Colonic mucosa (tissue), 4 donors: ENCODE results near the gene SUMO3. TPM values are rescaled to one million over a fixed set of nuclear protein-coding genes. Genes with fewer than 3 reads are reported as not detected.

Experiments used
- DNase-seq: peaks from one replicate; pipeline ENCODE4 v3.0.0-alpha.2; 2020
- H3K27ac ChIP-seq: fragments of 200-600 bp; one replicate; pipeline ENCODE4 v1.8.0; 2021
- H3K27me3 ChIP-seq: fragments of 200-600 bp; one replicate; pipeline ENCODE4 v1.8.0; 2021
- H3K36me3 ChIP-seq: fragments of 200-600 bp; one replicate; pipeline ENCODE4 v1.8.0; 2021
- H3K4me1 ChIP-seq: fragments of 200-600 bp; one replicate; pipeline ENCODE4 v1.8.0; 2021; ENCODE audit warnings: mild to moderate bottlenecking
- H3K4me3 ChIP-seq: fragments of 200-600 bp; one replicate; pipeline ENCODE4 v1.8.0; 2021
- H3K9ac ChIP-seq, 2 donors: one replicate each; pipeline ENCODE4 v1.7.0; 2013; ENCODE audit warnings: control low read depth in 2 of 2, low read depth in 2 of 2, low read length in 2 of 2
- H3K9me3 ChIP-seq: fragments of 200-600 bp; one replicate; pipeline ENCODE4 v1.8.0; 2021
- intact Hi-C: fragments of 100-400 bp; cut with DNase I; formaldehyde crosslinking; loops from one replicate; pipeline ENCODE4 v1.14.1; 2022
- total RNA-seq, 2 donors: library from RNA; stranded (reverse); fragmentation: NEBNext Ultra II Directional in 1 of 2; extraction: Animal tissue kit (Norgen Biotek cat#: 25700) in 1 of 2; gene quantifications; one replicate each; pipeline ENCODE4 v1.2.1, GENCODE V29; 2021
- TF ChIP-seq, protein P1 (sequence below): fragments of 200-600 bp; IDR thresholded peaks from one replicate; pipeline ENCODE4 v1.8.0; 2022; ENCODE audit warnings: antibody characterized with exemption, mild to moderate bottlenecking
- donor health status: healthy.
- donor health status: DM: no; HTN: no; CAD: no.
- donor health status: DM: no; HTN: no; CAD: no.

SUMO3 gene
- total RNA-seq, 2 donors from 2014 or later, result 81.3 to 82.8 TPM

- H3K27ac ChIP-seq, result no peak overlapping the region
- peak overlapping the region; percentile 29 for H3K4me3 ChIP-seq
- no peaks in the 10 kb centered on the region for H3K27me3 ChIP-seq
- H3K36me3 ChIP-seq, result peaks cover 4% of the 10 kb centered on the region
- H3K9me3 ChIP-seq, result no peaks in the 10 kb centered on the region
- peak overlapping the region in 1 of 2 donors; percentile 55 for H3K9ac ChIP-seq
- intact Hi-C loops, result no loop called here
- peaks cover 38% of the 10 kb centered on the region for H3K4me1 ChIP-seq
- TF ChIP-seq, protein P1, sequence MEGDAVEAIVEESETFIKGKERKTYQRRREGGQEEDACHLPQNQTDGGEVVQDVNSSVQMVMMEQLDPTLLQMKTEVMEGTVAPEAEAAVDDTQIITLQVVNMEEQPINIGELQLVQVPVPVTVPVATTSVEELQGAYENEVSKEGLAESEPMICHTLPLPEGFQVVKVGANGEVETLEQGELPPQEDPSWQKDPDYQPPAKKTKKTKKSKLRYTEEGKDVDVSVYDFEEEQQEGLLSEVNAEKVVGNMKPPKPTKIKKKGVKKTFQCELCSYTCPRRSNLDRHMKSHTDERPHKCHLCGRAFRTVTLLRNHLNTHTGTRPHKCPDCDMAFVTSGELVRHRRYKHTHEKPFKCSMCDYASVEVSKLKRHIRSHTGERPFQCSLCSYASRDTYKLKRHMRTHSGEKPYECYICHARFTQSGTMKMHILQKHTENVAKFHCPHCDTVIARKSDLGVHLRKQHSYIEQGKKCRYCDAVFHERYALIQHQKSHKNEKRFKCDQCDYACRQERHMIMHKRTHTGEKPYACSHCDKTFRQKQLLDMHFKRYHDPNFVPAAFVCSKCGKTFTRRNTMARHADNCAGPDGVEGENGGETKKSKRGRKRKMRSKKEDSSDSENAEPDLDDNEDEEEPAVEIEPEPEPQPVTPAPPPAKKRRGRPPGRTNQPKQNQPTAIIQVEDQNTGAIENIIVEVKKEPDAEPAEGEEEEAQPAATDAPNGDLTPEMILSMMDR, result no peak
- no peak for DNase-seq
Measured at GRCh38 chr21:44846224-44846484, 28.3 kb upstream of the SUMO3 start.

DNA sequence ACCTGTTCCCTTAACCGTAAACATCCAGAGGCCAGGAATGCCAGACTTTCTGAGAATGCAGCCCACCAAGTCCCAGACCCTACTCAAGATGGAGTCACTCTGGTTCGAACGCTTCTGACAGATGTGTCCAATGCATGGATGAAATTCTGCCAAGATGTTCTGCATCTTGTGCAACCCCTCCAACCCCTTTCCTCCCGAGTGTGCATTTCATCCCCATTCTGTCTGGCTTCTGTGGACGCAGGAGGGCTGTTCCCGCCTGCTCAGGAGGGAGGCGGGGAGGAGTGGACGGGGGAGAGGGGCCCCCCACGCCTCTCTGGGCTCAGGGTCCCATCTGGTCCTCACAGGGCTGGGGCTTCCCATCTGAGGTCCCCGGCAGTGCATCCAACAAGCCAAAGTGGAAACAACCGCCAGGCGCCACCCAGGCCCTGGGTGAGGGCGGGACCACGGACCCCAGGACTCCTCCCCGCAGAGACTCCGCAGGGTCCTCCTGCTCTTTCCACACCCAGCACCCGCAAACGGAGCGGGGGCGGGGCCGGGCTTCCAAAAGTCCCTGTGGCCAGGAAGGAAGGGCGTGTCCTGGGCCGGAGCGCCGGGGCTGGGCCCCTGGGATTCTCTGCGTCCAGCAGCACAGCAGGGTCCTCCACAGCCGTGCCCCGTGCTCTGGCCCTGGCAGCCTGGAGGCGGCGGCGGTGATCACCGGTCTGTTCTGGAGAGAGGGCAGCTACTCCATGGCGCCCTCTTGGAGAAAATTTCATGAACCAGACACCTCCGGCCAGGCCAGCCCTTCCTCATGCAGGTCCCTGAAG lies 27.8 kb upstream of the SUMO3 start:
- Histone ChIP-seq H3K9ac (peak overlapping the region; percentile 48 to 55), H3K27ac (no peak overlapping the region)

GRCh38 chr21:44844256-44844655 lies 26.4 kb upstream of the SUMO3 start:
- H3K27me3 ChIP-seq, result no peaks in the 10 kb centered on the region
- DNase-seq, result no peak
- H3K9me3 ChIP-seq, result no peaks in the 10 kb centered on the region
- H3K36me3 ChIP-seq, result no peaks in the 10 kb centered on the region
- no peak overlapping the region for H3K9ac ChIP-seq
- TF ChIP-seq, protein P1, result no peak
- H3K4me1 ChIP-seq, result peaks cover 28% of the 10 kb centered on the region
- no peak overlapping the region for H3K4me3 ChIP-seq
- intact Hi-C loops, result no loop called here
- no peak overlapping the region for H3K27ac ChIP-seq

More for the DNA sequence above, 27.8 kb upstream of the SUMO3 start:
- H3K36me3 ChIP-seq, result peaks cover 4% of the 10 kb centered on the region
- H3K27me3 ChIP-seq, result no peaks in the 10 kb centered on the region
- peak overlapping the region; percentile 29 for H3K4me3 ChIP-seq
- H3K4me1 ChIP-seq, result peaks cover 37% of the 10 kb centered on the region
- DNase-seq, result peak; percentile 76
- H3K9me3 ChIP-seq, result no peaks in the 10 kb centered on the region
- TF ChIP-seq, protein P1, result no peak
- intact Hi-C loops, result no loop called here

DNA sequence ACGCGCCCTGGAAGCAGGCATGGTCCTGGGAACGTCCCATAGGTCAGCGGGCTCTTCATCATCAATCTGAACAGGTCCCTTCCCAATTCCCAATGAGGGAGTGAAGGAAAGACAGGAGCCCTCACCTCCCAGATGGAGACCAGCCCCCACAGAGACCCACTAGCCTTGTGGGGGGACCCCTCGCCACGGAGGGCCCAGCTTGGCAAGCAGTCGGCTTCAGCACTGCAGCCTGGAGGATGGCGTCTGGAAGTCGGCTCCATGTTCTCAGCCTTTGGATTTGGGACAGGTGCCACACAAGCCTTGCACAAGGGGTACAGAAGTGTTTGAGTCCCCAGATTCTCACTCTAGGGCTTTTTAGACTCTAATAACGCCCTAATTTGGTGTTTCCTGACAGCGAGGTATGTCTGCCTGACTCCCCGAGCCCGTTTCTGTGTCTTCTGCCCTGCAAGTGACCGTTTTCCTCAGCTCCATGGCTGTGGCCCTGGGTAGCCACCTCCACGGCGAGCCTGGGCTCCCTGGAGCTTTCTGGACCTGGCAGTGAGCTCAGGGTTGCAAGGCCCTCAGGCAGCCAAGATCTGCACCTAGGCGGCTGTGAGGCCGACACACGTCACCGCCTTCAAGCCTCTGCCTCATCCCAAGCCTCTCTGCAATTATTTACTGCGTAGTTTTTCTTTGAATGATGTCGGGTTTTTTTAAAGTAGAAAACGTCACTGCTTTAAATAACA lies 25.0 kb upstream of the SUMO3 start:
- Histone ChIP-seq H3K9me3 (no peaks in the 10 kb centered on the region), H3K27ac (no peak overlapping the region), H3K4me1 (peaks cover 21% of the 10 kb centered on the region), H3K4me3 (no peak overlapping the region), H3K27me3 (no peaks in the 10 kb centered on the region), H3K36me3 (no peaks in the 10 kb centered on the region), H3K9ac (no peak overlapping the region)
- no peak for DNase-seq
- TF ChIP-seq, protein P1, result no peak
- intact Hi-C loops, result no loop called here

DNA sequence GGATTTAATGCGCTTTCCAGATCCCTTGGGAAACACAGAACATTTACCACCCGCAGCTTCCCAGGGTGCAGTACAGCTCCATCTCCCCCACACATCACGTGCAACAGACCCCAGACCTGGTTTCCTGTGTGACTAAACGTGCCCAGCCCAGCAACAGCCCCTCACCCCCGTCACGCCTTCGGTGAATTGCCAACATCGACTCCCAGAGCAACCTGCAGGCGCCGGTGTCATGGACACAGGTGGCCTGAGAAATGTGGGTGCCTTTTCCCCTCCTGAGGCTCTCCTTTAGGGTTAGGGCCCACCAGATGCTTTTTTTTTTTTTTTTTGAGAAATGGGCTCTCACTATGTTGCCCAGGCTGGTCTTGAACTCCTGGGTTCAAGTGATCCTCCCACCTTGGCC lies 24.2 kb upstream of the SUMO3 start:
- H3K9me3 ChIP-seq, result no peaks in the 10 kb centered on the region
- TF ChIP-seq, protein P1, result no peak
- no peaks in the 10 kb centered on the region for H3K36me3 ChIP-seq
- H3K27ac ChIP-seq, result no peak overlapping the region
- intact Hi-C loops, result no loop called here
- peaks cover 16% of the 10 kb centered on the region for H3K4me1 ChIP-seq
- no peak overlapping the region for H3K9ac ChIP-seq
- no peak for DNase-seq
- H3K27me3 ChIP-seq, result no peaks in the 10 kb centered on the region
- H3K4me3 ChIP-seq, result no peak overlapping the region
